Middle frontal gyrus (tissue), 1 donor: ENCODE data around the gene PDE6D.

Experiments
- DNase-seq: peaks from one replicate; pipeline ENCODE4 v3.0.0-alpha.2; 2015; ENCODE audit warnings: low spot score; ENCODE audit errors: extremely low spot score

PDE6D gene

DNA sequence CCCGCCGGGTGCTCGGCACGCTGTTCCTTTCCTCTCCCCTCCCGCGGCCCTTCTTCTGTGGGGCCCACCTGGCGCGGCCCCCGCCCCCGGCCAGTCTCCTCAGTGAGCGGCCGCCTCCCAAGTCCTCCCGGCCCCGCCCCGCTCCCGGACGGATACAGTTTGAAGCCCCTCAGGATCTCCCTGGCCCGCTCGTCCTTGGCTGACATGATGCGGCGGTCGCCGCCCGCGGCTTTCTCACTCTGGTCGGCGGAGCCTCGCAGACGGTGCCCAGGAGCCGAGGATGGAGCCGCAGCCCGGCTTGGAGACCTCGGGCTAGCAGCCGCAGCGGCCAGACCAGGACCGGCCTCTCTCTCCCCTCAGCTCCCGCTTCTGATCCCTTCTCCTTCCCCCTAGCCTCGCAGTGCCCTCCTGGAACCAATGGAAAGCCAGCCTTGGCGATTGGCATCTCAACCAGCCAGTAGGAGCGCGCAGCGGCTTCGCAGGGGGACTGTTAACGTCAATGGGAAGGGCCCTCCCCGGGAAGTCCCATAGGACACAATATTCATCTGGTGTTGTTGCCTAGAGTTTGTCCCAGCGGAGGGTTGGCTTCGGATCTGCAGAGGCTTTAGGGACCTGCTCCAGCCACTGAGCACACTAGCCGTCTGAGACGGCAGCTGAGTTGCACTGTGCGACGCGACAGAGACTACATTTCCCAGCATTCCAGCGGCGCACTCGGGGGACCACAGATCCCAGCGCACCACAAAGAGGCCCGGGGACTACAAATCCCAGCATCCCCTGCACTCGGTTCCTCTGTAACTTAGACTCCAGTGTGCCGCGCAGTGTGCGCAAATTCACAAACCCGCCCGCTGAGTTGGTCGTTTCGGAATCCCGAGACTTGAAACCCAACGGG, at the start of gene PDE6D:
Gene PDE6D (minus strand): TSS at position 374 of the 889 bp plus-strand sequence. CDS start 168 bp downstream, at position 206.
- peak; percentile 99 for DNase-seq

- DNase-seq = no peak
Measured at GRCh38 chr2:231821908-231822307, 40.8 kb upstream of the PDE6D start.

- no peak for DNase-seq
Measured at GRCh38 chr2:231820786-231821303, 39.8 kb upstream of the PDE6D start.

- no peak for DNase-seq
Measured at GRCh38 chr2:231819447-231820042, 38.5 kb upstream of the PDE6D start.

GRCh38 chr2:231816327-231817026, 35.4 kb upstream of the PDE6D start:
- no peak for DNase-seq

- no peak for DNase-seq
Measured at GRCh38 chr2:231810905-231811304, 29.8 kb upstream of the PDE6D start.

GRCh38 chr2:231807020-231807419, 25.9 kb upstream of the PDE6D start:
- DNase-seq = no peak

GRCh38 chr2:231803501-231804138, 22.5 kb upstream of the PDE6D start:
- no peak for DNase-seq

DNA sequence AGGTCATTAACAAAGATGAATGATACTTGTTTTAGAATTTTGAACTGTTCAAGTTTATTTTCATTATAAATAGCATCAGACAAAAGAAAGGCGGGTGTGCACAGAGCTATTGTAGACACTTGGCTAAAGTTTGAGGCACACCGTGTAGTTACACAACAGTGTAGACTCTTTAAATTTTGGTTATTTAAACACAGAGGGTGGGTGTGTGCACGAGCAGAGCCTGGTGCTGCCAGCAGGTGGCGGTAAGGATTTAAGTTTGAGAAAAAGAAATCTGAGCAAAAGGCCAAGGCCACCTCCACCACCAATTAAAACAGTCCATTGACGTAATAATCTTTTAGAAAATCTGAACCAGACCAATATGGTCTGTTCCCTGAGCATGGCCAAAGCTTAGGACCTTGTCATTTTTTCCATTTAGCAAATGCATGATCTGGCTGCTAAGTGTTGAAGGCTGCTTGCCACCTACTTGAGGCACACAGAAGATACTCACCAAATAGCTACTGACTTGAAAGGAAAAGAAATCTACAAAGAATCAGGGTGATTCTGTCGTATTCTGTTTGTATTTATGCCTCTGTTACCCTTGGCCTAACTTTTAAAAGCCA, 19.5 kb upstream of the PDE6D start:
- DNase-seq = no peak

DNA sequence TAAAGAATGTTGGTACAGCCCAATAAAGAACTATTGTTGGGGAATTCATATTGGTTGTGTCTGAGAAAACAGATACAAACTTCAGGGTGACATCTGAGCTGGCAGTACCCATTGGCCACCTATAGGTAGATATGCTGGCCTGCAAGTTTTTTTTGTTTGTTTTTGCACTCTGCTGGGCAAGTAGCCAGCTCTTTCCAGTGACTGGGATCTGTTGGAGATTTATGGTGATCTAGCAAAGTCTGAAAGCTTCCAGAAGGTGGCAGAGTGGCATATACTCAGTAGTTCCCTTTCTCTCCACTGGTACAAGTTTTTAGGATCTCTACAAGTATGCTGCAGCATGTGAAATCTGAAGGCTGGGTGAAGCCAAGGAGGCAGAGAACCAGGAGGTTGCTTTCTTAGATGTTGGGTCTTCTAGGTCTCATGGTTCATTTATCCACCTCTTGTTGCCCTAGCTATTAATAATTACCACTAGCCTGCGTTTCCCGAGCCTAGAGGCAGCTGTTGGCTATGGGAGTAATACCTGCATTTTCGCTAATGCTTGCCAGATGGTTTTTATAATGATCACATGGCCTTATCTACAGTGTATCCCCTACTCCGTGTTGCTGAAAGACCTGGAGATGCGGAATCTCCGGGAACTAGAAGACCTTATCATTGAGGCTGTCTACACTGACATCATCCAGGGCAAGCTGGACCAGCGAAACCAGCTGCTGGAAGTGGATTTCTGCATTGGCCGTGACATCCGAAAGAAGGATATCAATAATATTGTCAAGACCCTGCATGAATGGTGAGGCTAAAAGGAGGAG, 14.6 kb upstream of the PDE6D start:
- DNase-seq = no peak

DNA sequence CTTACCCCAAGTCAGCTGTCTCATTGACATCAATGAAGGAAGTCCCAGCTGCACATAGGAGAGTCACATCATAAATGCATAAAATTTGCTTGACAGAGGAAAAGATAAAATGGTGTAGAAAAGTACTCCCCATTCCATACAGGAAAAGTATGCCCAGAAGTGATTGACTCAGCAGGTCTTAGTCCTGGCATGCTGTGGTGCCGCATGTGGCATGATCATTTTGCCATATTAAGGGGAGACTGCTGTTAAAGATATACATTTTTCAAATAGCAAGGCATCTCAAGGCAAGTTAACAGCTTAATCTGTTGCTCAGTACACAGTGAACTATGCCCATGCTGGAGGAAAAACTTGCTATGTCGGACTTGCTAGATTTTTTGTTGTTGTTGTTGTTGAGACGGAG, 13.3 kb upstream of the PDE6D start:
- DNase-seq = no peak

- DNase-seq = no peak
Measured at GRCh38 chr2:231791107-231791506, 10.0 kb upstream of the PDE6D start.

GRCh38 chr2:231786917-231787292, 5.8 kb upstream of the PDE6D start:
- DNase-seq = no peak

DNA sequence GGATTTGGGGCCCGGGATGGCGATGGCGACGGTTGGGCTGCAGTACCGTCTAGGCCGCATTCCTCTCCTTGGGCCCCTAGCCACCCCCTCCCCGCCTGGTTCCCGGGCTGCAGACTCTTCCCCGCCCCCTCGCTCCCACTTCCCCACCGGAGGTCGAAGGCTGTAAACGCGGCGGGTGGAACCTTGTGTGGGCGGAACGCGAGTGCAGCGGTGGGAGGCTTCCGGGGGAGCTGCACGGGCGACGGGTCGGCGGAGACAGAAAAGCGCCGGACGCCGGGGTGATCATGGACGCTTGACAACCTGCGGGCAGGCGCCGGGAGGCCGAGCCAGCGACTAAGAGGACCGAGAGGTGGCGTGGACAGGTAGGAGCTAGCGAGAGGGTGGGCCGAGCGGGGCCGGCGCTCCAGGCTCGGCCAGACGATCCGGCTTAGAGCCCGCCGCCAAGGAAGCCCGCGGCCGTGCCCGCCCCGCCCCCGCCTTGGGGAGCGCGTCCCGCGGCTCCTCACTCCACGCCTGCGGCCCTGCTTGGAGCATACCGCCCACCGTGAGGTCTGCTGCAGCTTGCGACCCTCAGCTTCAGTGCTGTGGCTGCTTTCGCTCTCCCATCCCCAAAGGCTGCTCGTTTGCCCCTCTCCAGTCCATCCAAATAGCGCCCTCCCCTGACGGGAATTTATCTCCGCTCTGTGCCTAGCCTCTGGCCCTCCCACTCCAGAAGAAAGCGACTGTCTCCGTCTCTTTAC, 5.3 kb upstream of the PDE6D start, which contains the start of gene COPS7B:
Gene COPS7B (plus strand): TSS at position 269 of the 740 bp plus-strand sequence. CDS start 2,126 bp downstream, outside the sequence.
- peak; percentile 61 for DNase-seq

DNA sequence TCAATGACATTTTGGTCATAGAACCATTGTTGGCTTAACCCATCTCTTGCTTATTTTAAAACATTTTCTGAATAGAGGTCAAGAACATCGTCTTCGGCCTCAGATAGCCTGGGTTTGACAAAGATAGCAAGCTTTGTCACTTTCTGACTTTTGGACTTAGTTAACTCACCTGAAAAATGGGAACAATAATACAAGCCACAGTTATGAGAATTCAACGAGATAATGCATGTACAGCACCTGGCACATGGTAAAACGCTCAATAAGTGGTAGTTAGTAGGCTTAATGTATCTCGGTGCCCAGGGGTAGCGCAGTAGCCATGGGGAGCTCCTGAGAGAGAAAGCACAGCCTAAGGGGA, 4.7 kb upstream of the PDE6D start:
- no peak for DNase-seq

DNA sequence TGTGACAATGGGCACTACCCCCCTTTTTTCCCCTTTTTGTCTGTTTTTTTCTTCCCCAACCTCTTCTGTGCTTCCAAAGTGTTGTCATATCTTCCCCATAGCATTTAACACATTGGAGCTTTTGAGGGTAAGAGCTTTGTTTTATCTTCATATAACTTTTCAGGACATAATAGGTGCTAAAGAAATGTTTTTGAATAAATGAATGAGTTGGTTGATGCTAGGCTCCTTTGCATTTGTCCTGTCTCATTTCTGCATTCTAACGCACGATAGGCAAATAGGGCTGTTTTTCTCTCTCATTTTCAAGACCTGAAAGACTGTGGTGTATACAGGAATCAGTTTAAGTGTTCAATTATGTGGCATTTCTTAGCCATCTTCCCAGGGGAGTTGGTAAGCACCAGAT, 4.3 kb upstream of the PDE6D start:
- no peak for DNase-seq

- DNase-seq = no peak
Measured at GRCh38 chr2:231781798-231782726, 980 bp upstream of the PDE6D start.

- no peak for DNase-seq
Measured at GRCh38 chr2:231780123-231780908, 766 bp downstream of the PDE6D start.
